HAP-1 (cell line): ENCODE measurements around the gene MEN1.

Experiments
- DNase-seq, 2 experiments: peaks; one replicate each; pipeline ENCODE4 v3.0.0-alpha.2; 2016 to 2020; ENCODE audit warnings: low spot score in 2 of 2
- H3K27me3 ChIP-seq: fragments of 250-450 bp; sonication (Bioruptor Pico); 2 replicates; pipeline ENCODE4 v1.5.1; 2020; ENCODE audit warnings: low read depth, mild to moderate bottlenecking, moderate library complexity
- H3K36me3 ChIP-seq: fragments of 250-450 bp; sonication (Bioruptor Pico); replicated peaks from 2 replicates; pipeline ENCODE4 v1.5.1; 2020; ENCODE audit warnings: mild to moderate bottlenecking
- H3K4me1 ChIP-seq: fragments of 250-450 bp; sonication (Bioruptor Pico); 2 replicates; pipeline ENCODE4 v1.5.1; 2020; ENCODE audit warnings: mild to moderate bottlenecking
- H3K4me3 ChIP-seq: fragments of 250-450 bp; sonication (Bioruptor Pico); 2 replicates; pipeline ENCODE4 v1.5.1; 2020; ENCODE audit warnings: mild to moderate bottlenecking, moderate library complexity
- H3K9me3 ChIP-seq: fragments of 250-450 bp; sonication (Bioruptor Pico); 2 replicates; pipeline ENCODE4 v1.5.1; 2020; ENCODE audit warnings: mild to moderate bottlenecking, moderate library complexity
- in situ Hi-C: fragments of 300-500 bp; cut with MboI; formaldehyde crosslinking; loops from 3 replicates; pipeline ENCODE4 v1.14.3; 2020; ENCODE audit warnings: low sequenced_read_pairs, inconsistent platforms, mixed read lengths

The MEN1 gene

GRCh38 chr11:64759131-64759721, 51.1 kb downstream of the MEN1 start:
- DNase-seq: peak in 1 of 2 experiments; percentile 45
- Histone ChIP-seq H3K27me3 (no peaks in the 10 kb centered on the region), H3K36me3 (peaks cover 23% of the 10 kb centered on the region), H3K4me1 (peaks cover 4% of the 10 kb centered on the region), H3K4me3 (no peak overlapping the region), H3K9me3 (no peaks in the 10 kb centered on the region)
- in situ Hi-C loops: no loop called here

GRCh38 chr11:64758330-64759079, 51.8 kb downstream of the MEN1 start:
- Histone ChIP-seq H3K36me3 (peaks cover 16% of the 10 kb centered on the region), H3K4me1 (peaks cover 4% of the 10 kb centered on the region), H3K27me3 (no peaks in the 10 kb centered on the region), H3K4me3 (no peak overlapping the region), H3K9me3 (no peaks in the 10 kb centered on the region)
- in situ Hi-C loops: no loop called here
- no peak for DNase-seq

DNA sequence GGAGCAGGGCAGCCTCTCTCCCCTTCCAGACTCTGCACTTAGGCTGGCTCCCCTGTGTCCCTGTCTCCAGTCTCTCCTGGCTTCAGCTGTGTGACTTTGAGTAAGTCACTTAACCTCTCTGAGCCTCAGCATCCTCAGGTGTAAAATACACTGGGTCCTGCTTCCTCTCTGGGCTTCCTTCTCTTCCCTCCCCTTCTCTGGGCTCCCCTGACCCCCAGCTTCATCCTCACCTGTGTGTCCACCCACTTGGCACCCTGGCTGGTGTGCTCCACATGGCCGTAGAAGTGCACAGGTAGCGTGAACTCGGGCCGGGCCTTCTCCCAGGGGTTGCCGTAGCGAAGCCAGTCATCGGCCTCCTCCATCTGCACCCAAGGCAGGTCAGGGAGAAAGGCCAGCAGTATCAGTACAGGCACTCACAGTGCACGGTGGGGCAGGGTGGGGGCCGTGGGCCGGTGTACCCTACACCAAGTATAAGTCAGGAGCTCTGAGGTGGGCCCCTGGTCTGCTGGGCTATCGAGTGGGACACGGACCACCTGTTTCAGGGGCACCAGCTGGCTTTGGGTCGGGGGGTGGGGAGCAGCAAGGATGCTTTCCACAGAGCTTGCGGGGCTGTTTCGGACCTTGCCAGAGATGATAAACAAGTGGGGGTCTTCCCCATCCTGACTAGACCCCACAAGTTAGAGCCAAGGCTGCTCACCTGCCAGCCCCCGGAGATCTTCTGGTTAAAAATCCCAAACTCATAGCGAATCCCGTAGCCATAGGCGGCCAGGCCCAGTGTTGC, 52.6 kb downstream of the MEN1 start:
- DNase-seq: no peak
- H3K27me3 ChIP-seq: no peaks in the 10 kb centered on the region
- in situ Hi-C loops: no loop called here
- H3K4me1 ChIP-seq: peaks cover 4% of the 10 kb centered on the region
- no peak overlapping the region for H3K4me3 ChIP-seq
- no peaks in the 10 kb centered on the region for H3K9me3 ChIP-seq
- peaks cover 8% of the 10 kb centered on the region for H3K36me3 ChIP-seq

DNA sequence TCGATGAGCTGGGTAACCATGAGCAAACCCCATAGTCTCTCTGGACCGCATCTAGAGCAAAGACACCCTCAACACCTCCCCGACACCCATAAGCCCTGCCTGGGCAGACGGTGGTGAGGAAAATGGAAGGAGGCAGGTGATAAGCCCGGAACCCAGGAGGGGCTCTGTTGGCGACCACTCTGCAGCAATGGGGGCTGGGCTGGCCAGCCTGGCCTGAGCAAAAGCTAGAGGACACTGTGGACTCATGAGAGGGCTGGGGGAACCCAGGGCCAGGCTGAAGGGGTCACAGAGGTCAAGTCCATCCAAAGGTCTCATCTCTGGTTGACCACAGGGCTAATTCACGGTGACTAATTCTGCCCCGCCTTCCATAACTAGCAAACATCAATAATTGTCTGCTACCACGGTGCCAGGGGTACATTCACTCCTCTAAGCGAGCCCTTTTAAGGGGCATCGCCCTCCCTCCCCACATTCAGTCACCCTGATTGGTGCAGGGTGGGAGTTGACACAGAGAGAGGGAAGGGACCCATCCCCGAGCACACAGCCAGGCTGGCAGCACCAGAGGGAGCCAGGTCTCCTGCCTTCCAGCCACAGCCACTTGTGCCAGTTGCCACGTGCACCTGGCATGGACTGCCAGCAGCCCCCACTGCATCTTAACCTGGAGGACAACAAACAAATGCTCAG, 54.5 kb downstream of the MEN1 start:
- in situ Hi-C loops: no loop called here

GRCh38 chr11:64754919-64755662, 55.3 kb downstream of the MEN1 start:
- DNase-seq: no peak

More for the DNA sequence above, 54.5 kb downstream of the MEN1 start:
- no peaks in the 10 kb centered on the region for H3K9me3 ChIP-seq
- DNase-seq: no peak
- no peaks in the 10 kb centered on the region for H3K36me3 ChIP-seq
- peaks cover 4% of the 10 kb centered on the region for H3K4me1 ChIP-seq
- H3K4me3 ChIP-seq: no peak overlapping the region
- no peaks in the 10 kb centered on the region for H3K27me3 ChIP-seq

GRCh38 chr11:64754124-64754918, 56.0 kb downstream of the MEN1 start:
- in situ Hi-C loops: no loop called here
- Histone ChIP-seq H3K9me3 (no peaks in the 10 kb centered on the region), H3K4me1 (no peaks in the 10 kb centered on the region), H3K27me3 (no peaks in the 10 kb centered on the region), H3K36me3 (no peaks in the 10 kb centered on the region), H3K4me3 (no peak overlapping the region)
- DNase-seq: no peak

More at GRCh38 chr11:64754919-64755662, 55.3 kb downstream of the MEN1 start:
- no peaks in the 10 kb centered on the region for H3K27me3 ChIP-seq
- in situ Hi-C loops: no loop called here
- H3K4me3 ChIP-seq: no peak overlapping the region
- peaks cover 3% of the 10 kb centered on the region for H3K4me1 ChIP-seq
- H3K9me3 ChIP-seq: no peaks in the 10 kb centered on the region
- no peaks in the 10 kb centered on the region for H3K36me3 ChIP-seq
